Measurements from ENCODE around the gene MEDAG. TPM values are rescaled to one million over a fixed set of nuclear protein-coding genes. Genes with fewer than 3 reads are reported as not detected.

MEDAG gene
- total RNA-seq, 4 donors from 2014 or later, result 16.8 to 189 (median 38.4) TPM

DNA sequence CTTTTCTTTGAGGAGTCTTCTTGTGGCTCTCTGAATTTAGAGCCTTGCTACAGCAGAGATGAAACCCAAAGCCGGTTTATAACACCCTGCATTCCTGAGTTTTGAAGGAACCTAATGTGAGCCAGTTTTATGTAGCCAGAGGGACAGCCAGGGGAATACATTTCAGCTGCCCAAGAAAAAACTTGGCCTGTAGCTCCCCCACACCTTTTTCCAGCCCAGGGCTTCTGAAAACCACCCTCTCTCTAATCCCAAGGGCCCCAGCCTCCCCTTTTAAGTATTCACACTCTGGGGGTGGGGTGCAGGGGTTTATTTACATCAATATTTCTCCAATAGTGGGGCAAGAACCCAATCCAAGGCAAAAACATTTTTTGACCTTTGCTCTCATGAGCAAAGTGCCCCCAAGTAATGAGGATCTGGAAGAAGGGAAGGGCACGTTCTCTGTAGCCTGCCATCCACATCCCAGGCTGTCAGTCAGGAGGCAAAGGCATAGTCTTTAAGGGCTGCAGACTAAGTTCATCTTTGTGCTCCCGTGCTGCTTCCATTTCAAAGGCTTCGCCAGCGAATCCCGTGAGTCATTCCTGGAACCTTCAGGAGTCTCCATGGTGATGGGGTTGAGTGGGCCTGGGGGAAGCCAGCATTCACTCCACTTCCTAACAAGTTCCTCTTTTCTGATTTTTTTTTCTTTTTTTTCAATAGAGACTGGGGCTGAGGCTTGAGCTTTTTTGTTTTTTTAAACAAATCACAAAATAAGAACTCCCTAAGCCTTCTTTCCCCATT is 33.2 kb upstream of the MEDAG start:
- H3K4me1 ChIP-seq, result peaks cover 0 to 58% (median 22%) of the 10 kb centered on the region in 3 donors

GRCh38 chr13:30873499-30873898 is 32.6 kb upstream of the MEDAG start:
- Histone ChIP-seq H3K4me3 (no peak overlapping the region), H3K36me3 (no peaks in the 10 kb centered on the region), H3K27ac (peak overlapping the region in 2 of 4 donors; percentile 79 to 85), H3K9me3 (no peaks in the 10 kb centered on the region), H3K27me3 (no peaks in the 10 kb centered on the region), H3K4me1 (peaks cover 0 to 55% (median 21%) of the 10 kb centered on the region in 3 donors)
- no peak for ATAC-seq
- no peak for TF ChIP-seq EP300 (IDR thresholded peaks at IDR 0.05)
- TF ChIP-seq, protein P1, sequence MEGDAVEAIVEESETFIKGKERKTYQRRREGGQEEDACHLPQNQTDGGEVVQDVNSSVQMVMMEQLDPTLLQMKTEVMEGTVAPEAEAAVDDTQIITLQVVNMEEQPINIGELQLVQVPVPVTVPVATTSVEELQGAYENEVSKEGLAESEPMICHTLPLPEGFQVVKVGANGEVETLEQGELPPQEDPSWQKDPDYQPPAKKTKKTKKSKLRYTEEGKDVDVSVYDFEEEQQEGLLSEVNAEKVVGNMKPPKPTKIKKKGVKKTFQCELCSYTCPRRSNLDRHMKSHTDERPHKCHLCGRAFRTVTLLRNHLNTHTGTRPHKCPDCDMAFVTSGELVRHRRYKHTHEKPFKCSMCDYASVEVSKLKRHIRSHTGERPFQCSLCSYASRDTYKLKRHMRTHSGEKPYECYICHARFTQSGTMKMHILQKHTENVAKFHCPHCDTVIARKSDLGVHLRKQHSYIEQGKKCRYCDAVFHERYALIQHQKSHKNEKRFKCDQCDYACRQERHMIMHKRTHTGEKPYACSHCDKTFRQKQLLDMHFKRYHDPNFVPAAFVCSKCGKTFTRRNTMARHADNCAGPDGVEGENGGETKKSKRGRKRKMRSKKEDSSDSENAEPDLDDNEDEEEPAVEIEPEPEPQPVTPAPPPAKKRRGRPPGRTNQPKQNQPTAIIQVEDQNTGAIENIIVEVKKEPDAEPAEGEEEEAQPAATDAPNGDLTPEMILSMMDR (IDR thresholded peaks at IDR 0.05), result no peak
- TF ChIP-seq POLR2A (IDR thresholded peaks at IDR 0.05), result no peak
- TF ChIP-seq POLR2AphosphoS5 (IDR thresholded peaks at IDR 0.05), result no peak
- 70 to 94% methylated on average over 4 to 5 of the region's 5 CpGs for WGBS, 2 donors (ENCODE audit: low coverage in 1 of 2)

More for the DNA sequence above, 33.2 kb upstream of the MEDAG start:
- Histone ChIP-seq H3K27ac (peak overlapping the region in 3 of 4 donors; percentile 37 to 85 (median 79)), H3K36me3 (no peaks in the 10 kb centered on the region), H3K27me3 (no peaks in the 10 kb centered on the region), H3K4me3 (no peak overlapping the region), H3K9me3 (no peaks in the 10 kb centered on the region)
- TF ChIP-seq, protein P1 (IDR thresholded peaks at IDR 0.05), result no peak
- peak; percentile 40 for TF ChIP-seq POLR2AphosphoS5 (IDR thresholded peaks at IDR 0.05)
- no peak for TF ChIP-seq POLR2A (IDR thresholded peaks at IDR 0.05)
- TF ChIP-seq EP300 (IDR thresholded peaks at IDR 0.05), result no peak
- 10 to 42% methylated on average over 2 to 6 of the region's 6 CpGs for WGBS, 2 donors (ENCODE audit: low coverage in 1 of 2)
- ATAC-seq, result no peak

GRCh38 chr13:30874111-30874510 is 32.0 kb upstream of the MEDAG start:
- TF ChIP-seq, protein P1 (IDR thresholded peaks at IDR 0.05), result no peak
- TF ChIP-seq EP300 (IDR thresholded peaks at IDR 0.05) (no peak), POLR2AphosphoS5 (IDR thresholded peaks at IDR 0.05) (no peak), POLR2A (IDR thresholded peaks at IDR 0.05) (no peak)
- WGBS, 2 donors (ENCODE audit: low coverage in 1 of 2), result 90 to 100% methylated on average over 2 of the region's 6 CpGs
- H3K4me3 ChIP-seq, result no peak overlapping the region
- no peaks in the 10 kb centered on the region for H3K27me3 ChIP-seq
- peak overlapping the region in 2 of 4 donors; percentile 23 to 85 for H3K27ac ChIP-seq
- no peaks in the 10 kb centered on the region for H3K36me3 ChIP-seq
- H3K4me1 ChIP-seq, result peaks cover 0 to 49% (median 19%) of the 10 kb centered on the region in 3 donors
- ATAC-seq, result no peak
- no peaks in the 10 kb centered on the region for H3K9me3 ChIP-seq

- Histone ChIP-seq H3K36me3 (no peaks in the 10 kb centered on the region), H3K27me3 (no peaks in the 10 kb centered on the region), H3K4me3 (no peak overlapping the region), H3K4me1 (peaks cover 0 to 48% (median 14%) of the 10 kb centered on the region in 3 donors), H3K27ac (peak overlapping the region in 1 of 4 donors; percentile 85), H3K9me3 (no peaks in the 10 kb centered on the region)
- TF ChIP-seq POLR2AphosphoS5 (IDR thresholded peaks at IDR 0.05) (no peak), EP300 (IDR thresholded peaks at IDR 0.05) (no peak), POLR2A (IDR thresholded peaks at IDR 0.05) (no peak)
- TF ChIP-seq, protein P1 (IDR thresholded peaks at IDR 0.05), result no peak
- no peak for ATAC-seq
- WGBS, 2 donors (ENCODE audit: low coverage in 1 of 2), result 85 to 94% methylated on average over 5 to 6 of the region's 6 CpGs
Measured at GRCh38 chr13:30874561-30874960, 31.5 kb upstream of the MEDAG start.

DNA sequence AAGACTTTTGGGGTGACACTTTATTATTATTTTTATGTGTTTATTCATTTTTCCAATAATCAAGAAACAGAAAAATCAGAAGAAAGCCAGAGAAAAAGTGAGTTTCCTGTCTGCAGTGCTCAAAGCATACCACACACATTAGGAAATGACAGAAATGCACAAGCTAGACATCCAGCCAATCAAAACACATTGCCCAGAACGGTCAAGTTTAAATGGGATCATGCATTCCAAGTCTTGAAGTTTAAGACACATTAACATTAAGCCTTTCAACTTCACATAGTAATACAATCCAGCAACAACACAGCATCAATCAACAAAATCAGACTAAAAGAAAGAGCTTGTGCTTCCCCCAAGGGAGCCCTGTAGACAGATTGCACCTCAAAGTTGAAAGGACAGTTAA is 28.7 kb upstream of the MEDAG start:
- Histone ChIP-seq H3K27me3 (no peaks in the 10 kb centered on the region), H3K27ac (no peak overlapping the region), H3K4me3 (no peak overlapping the region), H3K9me3 (no peaks in the 10 kb centered on the region), H3K36me3 (no peaks in the 10 kb centered on the region), H3K4me1 (peaks cover 0 to 45% (median 11%) of the 10 kb centered on the region in 3 donors)
- 0% methylated on average over 1 of the region's 1 CpG for WGBS, 2 donors (ENCODE audit: low coverage in 1 of 2)
- no peak for ATAC-seq
- TF ChIP-seq POLR2AphosphoS5 (IDR thresholded peaks at IDR 0.05) (no peak), EP300 (IDR thresholded peaks at IDR 0.05) (no peak), POLR2A (IDR thresholded peaks at IDR 0.05) (no peak)
- TF ChIP-seq, protein P1 (IDR thresholded peaks at IDR 0.05), result no peak

Data from gastroesophageal sphincter (tissue), 4 donors.